Smooth muscle cell (in vitro differentiated cells): Measurements from ENCODE around the gene CEP76. TPM values are rescaled to one million over a fixed set of nuclear protein-coding genes. Genes with fewer than 3 reads are reported as not detected.
A peak's percentile ranks its signal among the peaks of the same experiment; 100 is the strongest.

Source experiments
- DNase-seq: peaks from one replicate; lab custom pipeline; 2025; ENCODE audit not compliant: unreplicated experiment; lab: John Stamatoyannopoulos, UW
- H2AFZ ChIP-seq: fragments of 200-600 bp; sonication (generic); 2 replicates; pipeline ENCODE4 v1.6.0; 2016; ENCODE audit warnings: antibody characterized with exemption, low read depth, mild to moderate bottlenecking
- H3F3A ChIP-seq: fragments of 200-600 bp; sonication (generic); 2 replicates; pipeline ENCODE4 v1.6.0; 2017; ENCODE audit warnings: antibody characterized with exemption, low read depth
- H3K27ac ChIP-seq: fragments of 200-600 bp; sonication (generic); 2 replicates; pipeline ENCODE4 v1.5.1; 2016; ENCODE audit warnings: low read depth, mild to moderate bottlenecking
- H3K27me3 ChIP-seq: fragments of 200-600 bp; sonication (generic); 2 replicates; pipeline ENCODE4 v1.6.1; 2016; ENCODE audit warnings: low read depth, mild to moderate bottlenecking
- H3K36me3 ChIP-seq: fragments of 200-600 bp; sonication (generic); 2 replicates; pipeline ENCODE4 v1.5.1; 2016; ENCODE audit warnings: low read depth
- H3K4me1 ChIP-seq: fragments of 200-600 bp; sonication (generic); 2 replicates; pipeline ENCODE4 v1.5.1; 2016; ENCODE audit warnings: low read depth
- H3K4me2 ChIP-seq: fragments of 200-600 bp; sonication (generic); 2 replicates; pipeline ENCODE4 v1.6.0; 2016; ENCODE audit warnings: mild to moderate bottlenecking
- H3K4me3 ChIP-seq: fragments of 200-600 bp; sonication (generic); 2 replicates; pipeline ENCODE4 v1.5.1; 2016; ENCODE audit warnings: mild to moderate bottlenecking
- H3K79me2 ChIP-seq: fragments of 200-600 bp; sonication (generic); 2 replicates; pipeline ENCODE4 v1.6.0; 2016; ENCODE audit warnings: low read depth, mild to moderate bottlenecking
- H3K9ac ChIP-seq: fragments of 200-600 bp; sonication (generic); 2 replicates; pipeline ENCODE4 v1.6.0; 2016; ENCODE audit warnings: low read depth
- H3K9me3 ChIP-seq: fragments of 200-600 bp; sonication (generic); replicated peaks from 2 replicates; pipeline ENCODE4 v1.5.1; 2016; ENCODE audit warnings: low read depth
- H4K20me1 ChIP-seq: fragments of 200-600 bp; sonication (generic); 2 replicates; pipeline ENCODE4 v1.6.0; 2016; ENCODE audit warnings: low read depth
- CTCF ChIP-seq: fragments of 200-600 bp; sonication (generic); IDR thresholded peaks from 2 replicates; pipeline ENCODE4 v1.5.1; 2017; ENCODE audit warnings: borderline replicate concordance, mild to moderate bottlenecking, antibody characterized with exemption; ENCODE audit not compliant: insufficient read depth, poor library complexity, severe bottlenecking
- WGBS: methylation state at CpG from one replicate; pipeline ENCODE4 v1.1.7; 2016; ENCODE audit warnings: low lambda C conversion rate; 5-methylcytosine and 5-hydroxymethylcytosine counted together
- polyA plus RNA-seq: library from polyadenylated mRNA; unstranded; fragments of >200 nt; fragmentation: Nextera tagmentation; extraction: Ambion mirVana; gene quantifications from 2 replicates; pipeline ENCODE4 v1.2.1, GENCODE V29; 2016
- total RNA-seq: library from RNA; depleted of rRNA; stranded (reverse); fragments of >200 nt; gene quantifications from 2 replicates; pipeline ENCODE4 v1.2.3, GENCODE V29; 2014

Gene CEP76
- total and polyA plus RNA-seq, 2 experiments from 2014 or later, result 2.8 to 11.7 TPM

GRCh38 chr18:12657684-12658425 is 44.7 kb downstream of the CEP76 start, which contains the start of gene SPIRE1:
SPIRE1 (minus strand) TSS chr18:12658107; CDS start chr18:12657866, 241 bp downstream.
- peak; percentile 32 for DNase-seq
- peak within 1 kb of the TSS; percentile 94 for H3K27ac ChIP-seq
- no peaks in the 10 kb centered on the region for H3K9me3 ChIP-seq
- TF ChIP-seq CTCF, result no peak
- peak within 1 kb of the TSS; percentile 97 for H2AFZ ChIP-seq
- no peaks in the 10 kb centered on the region for H3K27me3 ChIP-seq
- WGBS, result 1% methylated on average over 61 of the region's 112 CpGs
- peak within 1 kb of the TSS; percentile 96 for H3K4me2 ChIP-seq
- peaks cover 36% of the 10 kb centered on the region for H4K20me1 ChIP-seq
- H3F3A ChIP-seq, result peaks cover 16% of the 10 kb centered on the region
- H3K4me3 ChIP-seq, result peak within 1 kb of the TSS; percentile 92
- H3K9ac ChIP-seq, result peak within 1 kb of the TSS; percentile 97
- no peaks in the 10 kb centered on the region for H3K36me3 ChIP-seq
- peaks cover 36% of the 10 kb centered on the region for H3K79me2 ChIP-seq
- no peaks in the 10 kb centered on the region for H3K4me1 ChIP-seq

GRCh38 chr18:12656938-12657683 is 45.4 kb downstream of the CEP76 start:
- Histone ChIP-seq H3K79me2 (peaks cover 44% of the 10 kb centered on the region), H3K36me3 (no peaks in the 10 kb centered on the region), H4K20me1 (peaks cover 43% of the 10 kb centered on the region), H3K9me3 (no peaks in the 10 kb centered on the region), H3K27ac (peak overlapping the region; percentile 94), H3K4me3 (peak overlapping the region; percentile 92), H3K4me1 (peaks cover 3% of the 10 kb centered on the region), H3K27me3 (no peaks in the 10 kb centered on the region), H3F3A (peaks cover 16% of the 10 kb centered on the region), H3K4me2 (peak overlapping the region; percentile 96), H3K9ac (peak overlapping the region; percentile 97), H2AFZ (peak overlapping the region; percentile 97)
- DNase-seq, result peak; percentile 26
- WGBS, result 2% methylated on average over 34 of the region's 89 CpGs
- TF ChIP-seq CTCF, result no peak

- Histone ChIP-seq H3K27ac (peak overlapping the region; percentile 94), H3K9me3 (no peaks in the 10 kb centered on the region), H3K79me2 (peaks cover 49% of the 10 kb centered on the region), H3F3A (peaks cover 16% of the 10 kb centered on the region), H4K20me1 (peaks cover 48% of the 10 kb centered on the region), H3K27me3 (no peaks in the 10 kb centered on the region), H3K4me1 (peaks cover 8% of the 10 kb centered on the region), H3K4me2 (peak overlapping the region; percentile 96), H2AFZ (peak overlapping the region; percentile 97), H3K9ac (peak overlapping the region; percentile 97), H3K4me3 (peak overlapping the region; percentile 92), H3K36me3 (no peaks in the 10 kb centered on the region)
- DNase-seq, result no peak
- TF ChIP-seq CTCF, result no peak
- 4% methylated on average over 3 of the region's 3 CpGs for WGBS
Observed at GRCh38 chr18:12656605-12656937, 46.0 kb downstream of the CEP76 start.
